CD4-positive, alpha-beta T cell treated with Interleukin-15 for 4 hours (primary cell): ENCODE data around the gene DHX9.
"Not testable (repeated sequence)": the region's sequence is repeated elsewhere in the genome, so short reads cannot be mapped to it uniquely, and the experiment has no call there.

Source experiments
- DNase-seq: peaks from one replicate; pipeline ENCODE4 v3.0.0-alpha.2; 2020; ENCODE audit warnings: low spot score

The DHX9 gene

GRCh38 chr1:182889997-182890396, 50.9 kb downstream of the DHX9 start:
- DNase-seq: peak; percentile 20

- no peak for DNase-seq
Observed at GRCh38 chr1:182890927-182891610, 51.9 kb downstream of the DHX9 start.

- DNase-seq: no peak
Observed at GRCh38 chr1:182897696-182898095, 58.5 kb downstream of the DHX9 start.

- DNase-seq: not testable (repeated sequence)
Observed at GRCh38 chr1:182901946-182902345, 62.8 kb downstream of the DHX9 start.

GRCh38 chr1:182905321-182905720, 66.2 kb downstream of the DHX9 start:
- no peak for DNase-seq

- DNase-seq: no peak
Observed at GRCh38 chr1:182909578-182909977, 70.4 kb downstream of the DHX9 start.

GRCh38 chr1:182910143-182910542, 71.0 kb downstream of the DHX9 start:
- DNase-seq: no peak

- DNase-seq: no peak
Observed at GRCh38 chr1:182913401-182913800, 74.3 kb downstream of the DHX9 start.

GRCh38 chr1:182917378-182917777, 78.2 kb downstream of the DHX9 start:
- DNase-seq: no peak

GRCh38 chr1:182925661-182926060, 86.5 kb downstream of the DHX9 start:
- DNase-seq: no peak

GRCh38 chr1:182927693-182928433, 88.7 kb downstream of the DHX9 start:
- no peak for DNase-seq

GRCh38 chr1:182930985-182931384, 91.8 kb downstream of the DHX9 start:
- DNase-seq: no peak

- DNase-seq: no peak
Observed at GRCh38 chr1:182935716-182936115, 96.6 kb downstream of the DHX9 start.
